Right renal pelvis (tissue), 4 donors: ENCODE results near the gene SKAP1. TPM values are rescaled to one million over a fixed set of nuclear protein-coding genes. Genes with fewer than 3 reads are reported as not detected.
"Not testable (repeated sequence)": the region's sequence is repeated elsewhere in the genome, so short reads cannot be mapped to it uniquely, and the experiment has no call there.

Experiments used
- DNase-seq, 4 donors: peaks; one replicate each; pipeline ENCODE4 v3.0.0-alpha.2; 2013; ENCODE audit warnings: low read depth in 4 of 4, low spot score in 3 of 4, missing footprints in 1 of 4
- polyA plus RNA-seq, 4 donors: library from polyadenylated mRNA; unstranded; fragments of 120-200 nt; gene quantifications; one replicate each; pipeline ENCODE4 v1.2.1, GENCODE V29; 2013; ENCODE audit not compliant: insufficient read length in 4 of 4

The SKAP1 gene
- polyA plus RNA-seq, 4 donors, result 10.5 to 12.8 (median 12.2) TPM

DNA sequence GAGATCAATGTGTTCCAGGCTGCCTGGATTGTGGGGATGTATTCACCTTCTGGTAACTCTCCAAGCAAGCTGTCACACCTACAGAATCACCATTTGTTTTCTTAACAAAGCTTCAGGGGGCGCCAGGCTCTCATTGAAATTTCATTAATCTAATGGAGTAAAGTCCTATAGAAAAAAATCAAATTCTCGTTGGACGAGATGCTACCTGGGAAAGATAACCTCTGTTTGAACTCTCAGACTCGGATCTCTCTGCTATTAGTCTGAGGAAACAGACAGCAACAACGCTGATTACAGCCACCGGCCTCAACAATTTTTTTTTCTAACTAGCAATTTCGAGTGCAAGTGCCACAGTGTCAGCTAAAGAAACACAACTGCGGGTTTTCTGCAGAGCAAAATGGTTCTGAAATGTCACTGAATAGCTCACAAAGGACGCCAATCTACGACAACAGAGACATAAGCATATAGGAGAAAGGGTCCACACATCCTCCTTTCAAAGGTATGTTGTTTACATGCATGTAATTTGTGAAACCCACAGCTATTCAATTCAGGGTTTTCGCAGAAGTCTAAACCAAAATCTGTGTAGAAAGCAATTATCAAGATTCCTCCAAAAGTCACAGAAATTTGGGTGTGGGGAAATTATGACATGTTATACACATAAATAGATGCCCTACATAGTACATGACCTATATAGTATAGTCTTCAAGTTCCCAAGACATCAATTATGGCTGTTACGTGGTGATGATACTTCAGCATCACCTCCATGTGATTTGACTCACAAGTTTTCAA is 135.8 kb downstream of the SKAP1 start:
- DNase-seq, result no peak

DNA sequence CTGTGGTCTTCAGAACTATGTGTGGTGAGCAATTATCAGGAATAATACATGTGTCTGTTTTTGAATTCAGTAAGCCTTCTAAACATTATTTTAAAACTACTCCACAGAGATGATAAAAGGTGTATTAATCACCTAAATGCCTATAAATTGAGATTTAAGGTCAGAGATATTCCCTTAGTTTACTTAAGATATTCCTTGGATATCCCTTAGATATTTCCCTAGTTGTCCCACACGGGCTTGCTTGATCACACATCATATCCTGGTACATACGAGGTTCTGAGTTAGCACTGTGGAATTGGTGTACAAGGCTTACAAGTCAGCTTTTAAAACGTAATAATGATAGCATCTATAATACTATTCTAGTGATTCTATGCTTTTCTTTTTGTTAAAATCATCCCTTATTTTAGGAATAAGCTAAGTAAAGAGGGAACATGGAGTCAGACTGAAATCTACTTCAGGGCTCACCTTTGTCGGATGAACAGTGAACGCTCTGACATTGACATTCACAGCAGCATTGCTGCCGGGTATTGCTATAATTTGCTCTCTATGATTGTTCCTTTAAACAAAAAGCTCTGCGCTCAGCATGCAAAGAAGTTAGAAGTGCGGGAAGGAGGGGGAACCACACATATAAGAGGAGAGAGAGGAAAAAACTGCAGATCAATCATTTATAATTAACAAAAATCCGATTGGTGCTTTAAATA is 136.5 kb downstream of the SKAP1 start:
- DNase-seq, result no peak

DNA sequence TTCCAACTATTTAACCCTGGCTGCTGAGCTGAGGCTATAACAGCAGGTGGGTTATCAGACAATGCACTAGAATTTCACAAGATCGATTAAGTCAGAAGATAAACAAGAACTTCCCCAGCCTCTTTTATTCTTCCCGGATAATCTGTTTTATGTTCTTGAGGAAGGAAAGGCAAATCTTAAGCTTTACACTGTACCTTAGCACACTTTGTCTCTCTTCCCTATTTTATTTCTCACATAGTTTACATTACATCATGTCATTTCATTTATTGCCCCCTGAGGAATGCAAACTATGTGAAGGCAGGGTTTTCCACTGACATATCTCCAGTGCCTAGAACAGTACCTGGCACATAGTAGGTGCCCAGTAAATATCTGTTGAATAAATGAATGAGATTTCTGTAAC is 139.6 kb downstream of the SKAP1 start:
- no peak for DNase-seq

DNA sequence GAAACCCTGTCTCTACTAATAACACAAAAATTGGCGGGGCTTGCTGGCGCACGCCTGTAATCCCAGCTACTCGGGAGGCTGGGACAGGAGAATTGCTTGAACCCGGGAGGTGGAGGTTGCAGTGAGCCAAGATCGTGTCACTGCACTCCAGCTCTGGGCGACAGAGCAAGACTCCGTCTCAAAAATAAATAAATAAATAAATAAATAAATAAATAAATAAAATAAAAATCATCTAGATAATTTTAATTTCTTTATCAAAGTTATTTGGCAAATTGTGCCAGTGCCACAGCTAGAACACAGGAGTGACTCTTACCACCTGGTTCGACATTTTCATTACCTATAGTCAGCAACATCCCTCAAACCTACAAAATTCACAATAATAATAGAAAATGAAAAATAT is 143.1 kb downstream of the SKAP1 start:
- not testable (repeated sequence) for DNase-seq

- no peak for DNase-seq
These were observed 144.4 kb downstream of the SKAP1 start for GRCh38 chr17:48285614-48286013.

- no peak for DNase-seq
These were observed 146.1 kb downstream of the SKAP1 start for GRCh38 chr17:48283907-48284306.

DNA sequence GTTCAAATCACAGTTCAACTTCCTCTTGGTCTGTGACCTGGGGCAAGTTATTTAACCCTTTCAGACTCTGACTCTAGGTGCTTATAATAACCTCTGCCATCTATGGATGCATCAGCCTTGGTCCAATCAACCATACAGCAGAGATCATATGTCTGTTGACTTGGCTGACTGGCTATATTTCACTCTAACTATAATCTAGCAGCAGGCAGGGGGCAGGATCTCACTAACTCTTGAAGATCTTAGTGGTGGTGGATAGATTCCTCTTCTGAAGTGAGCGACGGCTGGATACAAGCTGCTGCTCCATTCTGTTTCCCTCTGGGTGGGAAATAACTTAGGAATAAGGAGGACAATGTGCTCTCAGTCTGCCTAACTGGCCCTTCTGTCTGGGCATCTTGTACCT is 146.6 kb downstream of the SKAP1 start:
- no peak for DNase-seq

DNA sequence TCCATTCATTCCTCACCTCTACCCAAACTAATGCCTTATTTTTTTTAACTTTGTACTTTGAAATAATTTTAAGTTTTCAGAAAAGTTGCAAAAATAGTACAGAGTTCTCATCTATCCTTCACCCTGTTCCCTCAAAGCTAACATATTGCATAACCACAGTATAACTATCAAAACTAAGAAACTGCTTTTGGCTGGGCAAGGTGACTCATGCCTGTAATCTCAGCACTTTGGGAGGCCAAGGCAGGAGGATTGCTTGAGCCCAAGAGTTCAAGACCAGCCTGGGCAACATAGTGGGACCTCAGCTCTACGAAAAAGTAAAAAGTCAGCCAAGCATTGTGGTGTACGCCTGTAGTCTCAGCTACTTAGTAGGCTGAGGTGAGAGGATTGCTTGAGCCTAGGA is 147.7 kb downstream of the SKAP1 start:
- no peak for DNase-seq

DNA sequence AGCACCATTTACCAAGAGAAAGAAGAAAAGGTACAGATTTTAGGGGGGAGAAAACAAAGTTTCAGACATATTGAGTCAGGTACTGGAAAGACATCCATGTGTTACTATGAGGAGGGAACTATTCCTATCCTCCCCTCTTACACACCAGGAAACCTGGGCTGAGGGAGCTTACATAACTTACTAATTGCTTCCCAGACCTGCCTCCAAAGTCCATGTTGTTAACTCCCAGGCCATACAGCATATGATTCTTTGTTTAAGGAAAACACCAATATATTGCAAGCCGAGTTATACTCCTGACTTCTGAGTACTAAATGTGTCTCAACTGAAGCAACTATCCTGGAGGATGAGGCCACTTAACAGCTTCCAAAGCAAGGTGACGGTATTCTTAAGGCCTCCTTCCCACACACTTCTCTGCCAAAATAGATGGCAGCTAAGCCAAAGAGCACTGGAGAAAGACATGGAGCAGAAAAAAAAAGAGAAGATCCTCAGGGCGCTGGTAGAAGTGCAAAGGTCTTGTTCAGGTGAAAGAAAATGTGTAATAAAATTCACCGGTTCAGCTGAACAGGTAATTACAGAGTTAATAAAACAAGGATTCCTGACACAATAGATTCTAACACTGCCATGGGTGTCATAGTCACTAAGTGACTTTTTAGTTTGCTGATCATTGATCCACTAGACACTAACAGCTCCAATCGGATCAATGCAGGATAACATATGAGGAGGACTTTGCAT is 151.1 kb downstream of the SKAP1 start:
- DNase-seq, result no peak

GRCh38 chr17:48276776-48277175 is 153.2 kb downstream of the SKAP1 start:
- DNase-seq, result no peak

- DNase-seq, result no peak
These were observed 159.1 kb downstream of the SKAP1 start for GRCh38 chr17:48270899-48271298.

DNA sequence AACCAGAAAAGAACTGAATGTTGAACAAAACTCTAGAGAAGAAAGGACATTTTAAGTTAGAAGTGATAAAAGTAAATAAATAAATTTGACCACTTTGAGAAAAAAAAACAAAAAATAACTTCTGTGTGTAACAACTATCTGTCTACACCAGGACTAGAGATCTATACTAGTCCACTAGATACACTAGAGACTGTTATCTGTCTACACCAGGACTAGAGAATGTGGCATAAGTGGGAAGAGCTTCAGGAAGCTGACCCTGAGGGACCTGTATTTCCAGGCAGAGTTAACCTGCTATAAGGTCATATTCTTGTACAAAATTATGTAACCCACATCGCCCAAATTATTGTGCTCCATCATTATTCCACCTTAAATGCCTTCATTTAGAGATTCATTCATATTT is 160.8 kb downstream of the SKAP1 start:
- no peak for DNase-seq

- DNase-seq, result no peak
These were observed 166.3 kb downstream of the SKAP1 start for GRCh38 chr17:48263731-48264035.

- DNase-seq, result no peak
These were observed 166.9 kb downstream of the SKAP1 start for GRCh38 chr17:48262982-48263730.

GRCh38 chr17:48261297-48261880 is 168.6 kb downstream of the SKAP1 start:
- no peak for DNase-seq

- DNase-seq, result no peak
These were observed 170.2 kb downstream of the SKAP1 start for GRCh38 chr17:48259694-48260291.

DNA sequence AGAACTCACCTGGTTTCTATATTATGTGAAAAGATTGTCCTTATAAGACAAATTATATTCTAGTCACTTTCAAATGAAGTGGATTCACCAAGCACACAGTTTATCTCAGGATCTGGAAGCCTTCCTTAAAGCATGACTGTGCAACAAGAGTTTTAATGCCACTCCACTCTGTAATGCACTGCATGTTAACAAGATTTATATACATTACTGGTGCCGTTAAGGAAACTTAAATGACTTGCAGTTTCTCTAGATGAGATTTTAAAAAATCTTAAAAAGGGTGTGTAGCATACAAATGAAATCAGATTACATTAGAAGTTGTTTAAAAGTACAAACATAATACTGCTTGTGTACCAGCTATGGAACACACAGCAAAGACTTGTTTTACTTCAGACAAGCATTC is 171.7 kb downstream of the SKAP1 start:
- DNase-seq, result no peak

DNA sequence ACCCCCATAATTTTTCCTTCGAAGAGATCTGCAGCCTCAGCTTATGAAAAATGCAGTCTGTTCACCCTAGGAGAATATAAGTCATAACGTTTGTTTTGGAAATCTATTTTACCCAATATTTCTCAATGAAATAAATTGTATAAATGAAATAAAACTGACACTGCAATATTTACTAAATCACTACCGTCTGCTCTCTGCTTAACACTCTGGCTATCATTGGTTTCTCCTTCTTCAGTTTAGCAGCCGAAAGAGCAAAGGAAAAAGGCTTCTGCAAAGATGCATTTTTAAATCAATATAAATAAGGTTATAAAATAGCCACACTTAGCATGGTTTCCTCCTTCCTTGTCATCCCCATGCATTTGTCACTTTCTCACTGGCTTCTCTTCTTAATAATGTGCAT is 174.3 kb downstream of the SKAP1 start:
- DNase-seq, result no peak

- DNase-seq, result no peak
These were observed 175.1 kb downstream of the SKAP1 start for GRCh38 chr17:48254896-48255295.

GRCh38 chr17:48253975-48254374 is 176.0 kb downstream of the SKAP1 start:
- no peak for DNase-seq
